Glomerular visceral epithelial cell (primary cell): ENCODE measurements around the gene SLC22A6.
"Not testable (repeated sequence)": the region's sequence is repeated elsewhere in the genome, so short reads cannot be mapped to it uniquely, and the experiment has no call there.

Experiments
- DNase-seq: peaks from one replicate; pipeline ENCODE4 v3.0.0-alpha.2; 2016; ENCODE audit errors: extremely low spot score

Gene SLC22A6

GRCh38 chr11:62985041-62985750 is 429 bp upstream of the SLC22A6 start:
- DNase-seq: no peak

GRCh38 chr11:62983536-62984199 is 1.1 kb downstream of the SLC22A6 start:
- DNase-seq: no peak

GRCh38 chr11:62981743-62982142 is 3.0 kb downstream of the SLC22A6 start:
- no peak for DNase-seq

GRCh38 chr11:62980133-62980760 is 4.5 kb downstream of the SLC22A6 start:
- no peak for DNase-seq

- DNase-seq: no peak
These were observed 8.7 kb downstream of the SLC22A6 start for GRCh38 chr11:62976109-62976508.

GRCh38 chr11:62974848-62975522 is 9.8 kb downstream of the SLC22A6 start:
- DNase-seq: peak; percentile 11

GRCh38 chr11:62965574-62965973 is 19.2 kb downstream of the SLC22A6 start:
- no peak for DNase-seq

- no peak for DNase-seq
These were observed 22.4 kb downstream of the SLC22A6 start for GRCh38 chr11:62962391-62962790.

- DNase-seq: no peak
These were observed 23.7 kb downstream of the SLC22A6 start for GRCh38 chr11:62961017-62961570.

- no peak for DNase-seq
These were observed 25.3 kb downstream of the SLC22A6 start for GRCh38 chr11:62959422-62959980.

- no peak for DNase-seq
These were observed 26.0 kb downstream of the SLC22A6 start for GRCh38 chr11:62958547-62959421.

GRCh38 chr11:62957147-62957546 is 27.6 kb downstream of the SLC22A6 start:
- no peak for DNase-seq

- DNase-seq: no peak
These were observed 30.3 kb downstream of the SLC22A6 start for GRCh38 chr11:62954478-62954877.

GRCh38 chr11:62953811-62954210 is 31.0 kb downstream of the SLC22A6 start:
- DNase-seq: no peak

- no peak for DNase-seq
These were observed 35.9 kb downstream of the SLC22A6 start for GRCh38 chr11:62948765-62949320.

GRCh38 chr11:62945538-62945937 is 39.2 kb downstream of the SLC22A6 start:
- DNase-seq: not testable (repeated sequence)

GRCh38 chr11:62937528-62937927 is 47.2 kb downstream of the SLC22A6 start:
- DNase-seq: not testable (repeated sequence)

GRCh38 chr11:62934496-62934785 is 50.3 kb downstream of the SLC22A6 start:
- no peak for DNase-seq

- DNase-seq: no peak
These were observed 50.8 kb downstream of the SLC22A6 start for GRCh38 chr11:62933750-62934495.

- no peak for DNase-seq
These were observed 51.5 kb downstream of the SLC22A6 start for GRCh38 chr11:62933285-62933684.
